Measurements from ENCODE around the gene MASP2.

- no peak for TF ChIP-seq POLR2A (IDR thresholded peaks at IDR 0.05; ENCODE audit: low read length)
- no peak for TF ChIP-seq GATA1 (IDR thresholded peaks at IDR 0.05; ENCODE audit: low read depth, low read length)
Measured at GRCh38 chr1:11026052-11026451, 21.0 kb downstream of the MASP2 start.

Data from erythroblast (primary cell).